Peyer's patch (tissue), 4 donors: Measurements from ENCODE around the gene GHRL. TPM values are rescaled to one million over a fixed set of nuclear protein-coding genes. Genes with fewer than 3 reads are reported as not detected.
A peak's percentile ranks its signal among the peaks of the same experiment; 100 is the strongest.

Experiments
- DNase-seq, 3 donors: peaks; one replicate each; pipeline ENCODE4 v3.0.0-alpha.2; 2017 to 2019
- H3K27ac ChIP-seq, 4 donors: fragments of 200-600 bp; sonication (generic); one replicate each; pipeline ENCODE4 v1.5.1; 2016 to 2019
- H3K27me3 ChIP-seq, 2 donors: fragments of 200-600 bp; sonication (generic); one replicate each; pipeline ENCODE4 v1.5.1; 2019
- H3K36me3 ChIP-seq, 3 donors: fragments of 200-600 bp; sonication (generic); one replicate each; pipeline ENCODE4 v1.5.1; 2016 to 2019
- H3K4me1 ChIP-seq, 4 donors: fragments of 200-600 bp; sonication (generic); one replicate each; pipeline ENCODE4 v1.5.1; 2016 to 2019
- H3K4me3 ChIP-seq, 4 donors: fragments of 200-600 bp; sonication (generic); 1 replicate in 3 of 4; 2 replicates in 1 of 4; pipeline ENCODE4 v1.5.1; 2016 to 2019; ENCODE audit warnings: mild to moderate bottlenecking in 1 of 4
- H3K9me3 ChIP-seq, 4 donors: fragments of 200-600 bp; sonication (generic); one replicate each; pipeline ENCODE4 v1.5.1; 2016 to 2019; ENCODE audit warnings: mild to moderate bottlenecking in 1 of 4
- CTCF ChIP-seq, 6 experiments: fragments of 450-650 bp in 4 of 6; fragments of 200-600 bp in 2 of 6; sonication (generic) in 1 of 6; IDR thresholded peaks; one replicate each; pipeline ENCODE4 v1.5.1; 2017 to 2019; ENCODE audit warnings: antibody characterized with exemption in 6 of 6, mild to moderate bottlenecking in 3 of 6, moderate library complexity in 1 of 6
- POLR2A ChIP-seq, 2 donors: fragments of 450-650 bp; IDR thresholded peaks; one replicate each; pipeline ENCODE4 v1.5.1; 2017; ENCODE audit warnings: antibody characterized with exemption in 2 of 2, mild to moderate bottlenecking in 2 of 2, moderate library complexity in 2 of 2
- total RNA-seq, 4 donors: library from RNA; depleted of rRNA; stranded (reverse); fragments of >200 nt; gene quantifications; one replicate each; pipeline ENCODE4 v1.1.0, GENCODE V29; 2016

GHRL gene
- total RNA-seq, 4 donors from 2014 or later: 1.6 to 2.9 TPM; not detected in 2

- Histone ChIP-seq H3K4me3 (peak overlapping the region; percentile 90 to 99 (median 95)), H3K27me3 (no peaks in the 10 kb centered on the region), H3K36me3 (peaks cover 0 to 16% (median 0%) of the 10 kb centered on the region in 3 donors), H3K4me1 (peaks cover 0 to 33% (median 6%) of the 10 kb centered on the region in 4 donors), H3K27ac (peak overlapping the region; percentile 91 to 99 (median 94)), H3K9me3 (peaks cover 0 to 9% (median 0%) of the 10 kb centered on the region in 4 donors)
- DNase-seq: peak in 1 of 3 donors; percentile 45
- no peak for TF ChIP-seq POLR2A (IDR thresholded peaks at IDR 0.05)
- TF ChIP-seq CTCF (IDR thresholded peaks at IDR 0.05): no peak
These were observed 45.0 kb downstream of the GHRL start for GRCh38 chr3:10247679-10248183.

- Histone ChIP-seq H3K27me3 (no peaks in the 10 kb centered on the region), H3K4me3 (no peak overlapping the region), H3K36me3 (no peaks in the 10 kb centered on the region)
These were observed 47.5 kb downstream of the GHRL start for GRCh38 chr3:10245081-10245712.

GRCh38 chr3:10244009-10244408 is 48.7 kb downstream of the GHRL start:
- Histone ChIP-seq H3K27ac (no peak overlapping the region), H3K36me3 (no peaks in the 10 kb centered on the region), H3K27me3 (no peaks in the 10 kb centered on the region), H3K9me3 (peaks cover 0 to 9% (median 0%) of the 10 kb centered on the region in 4 donors), H3K4me1 (peaks cover 0 to 6% (median 2%) of the 10 kb centered on the region in 4 donors), H3K4me3 (no peak overlapping the region)
- DNase-seq: peak in 1 of 3 donors; percentile 41
- TF ChIP-seq POLR2A (IDR thresholded peaks at IDR 0.05): no peak

More at GRCh38 chr3:10245081-10245712, 47.5 kb downstream of the GHRL start:
- Histone ChIP-seq H3K9me3 (peaks cover 0 to 9% (median 0%) of the 10 kb centered on the region in 4 donors), H3K4me1 (peaks cover 0 to 17% (median 5%) of the 10 kb centered on the region in 4 donors), H3K27ac (no peak overlapping the region)
- DNase-seq: no peak
- TF ChIP-seq CTCF (IDR thresholded peaks at IDR 0.05) (no peak), POLR2A (IDR thresholded peaks at IDR 0.05) (no peak)

- no peaks in the 10 kb centered on the region for H3K36me3 ChIP-seq
- H3K9me3 ChIP-seq: peaks cover 0 to 9% (median 0%) of the 10 kb centered on the region in 4 donors
- peak overlapping the region; percentile 42 to 67 (median 56) for H3K27ac ChIP-seq
- peak in 2 of 3 donors; percentile 76 to 88 for DNase-seq
- no peaks in the 10 kb centered on the region for H3K27me3 ChIP-seq
- peaks cover 0 to 3% (median 0%) of the 10 kb centered on the region in 4 donors for H3K4me1 ChIP-seq
- no peak overlapping the region for H3K4me3 ChIP-seq
- TF ChIP-seq POLR2A (IDR thresholded peaks at IDR 0.05) (no peak), CTCF (IDR thresholded peaks at IDR 0.05) (no peak)
These were observed 50.3 kb downstream of the GHRL start for GRCh38 chr3:10242182-10243065.

- TF ChIP-seq POLR2A (IDR thresholded peaks at IDR 0.05) (no peak), CTCF (IDR thresholded peaks at IDR 0.05) (no peak)
- H3K9me3 ChIP-seq: peaks cover 0 to 9% (median 0%) of the 10 kb centered on the region in 4 donors
- H3K4me3 ChIP-seq: no peak overlapping the region
- no peak for DNase-seq
- H3K4me1 ChIP-seq: peaks cover 0 to 3% (median 0%) of the 10 kb centered on the region in 4 donors
- peaks cover 0 to 7% (median 0%) of the 10 kb centered on the region in 3 donors for H3K36me3 ChIP-seq
- H3K27me3 ChIP-seq: no peaks in the 10 kb centered on the region
- H3K27ac ChIP-seq: no peak overlapping the region
These were observed 51.9 kb downstream of the GHRL start for GRCh38 chr3:10240799-10241198.
